Sigmoid colon (tissue), 7 donors: ENCODE data around the gene TMEM107. TPM values are rescaled to one million over a fixed set of nuclear protein-coding genes. Genes with fewer than 3 reads are reported as not detected.

ENCODE experiments used
- DNase-seq: peaks from one replicate; pipeline ENCODE4 v3.0.0-alpha.2; 2019
- H3K27ac ChIP-seq, 4 donors: fragments of 200-600 bp; sonication (generic); one replicate each; pipeline ENCODE4 v1.5.1; 2016 to 2019; ENCODE audit warnings: mild to moderate bottlenecking in 1 of 4
- H3K27me3 ChIP-seq, 3 donors: fragments of 200-600 bp; sonication (generic); one replicate each; pipeline ENCODE4 v1.5.1; 2019; ENCODE audit warnings: mild to moderate bottlenecking in 1 of 3
- H3K36me3 ChIP-seq, 4 donors: fragments of 200-600 bp; sonication (generic); one replicate each; pipeline ENCODE4 v1.5.1; 2016 to 2019
- H3K4me1 ChIP-seq, 4 donors: fragments of 200-600 bp; sonication (generic); one replicate each; pipeline ENCODE4 v1.5.1; 2017 to 2019
- H3K4me3 ChIP-seq, 4 donors: fragments of 200-600 bp; sonication (generic); one replicate each; pipeline ENCODE4 v1.5.1; 2017 to 2019; ENCODE audit warnings: mild to moderate bottlenecking in 2 of 4, moderate library complexity in 1 of 4
- H3K9me3 ChIP-seq, 4 donors: fragments of 200-600 bp in 3 of 4; sonication (generic) in 3 of 4; one replicate each; pipeline versions ENCODE4 v1.5.1 to v1.6.1; 2013 to 2019
- EP300 ChIP-seq, 4 donors: sonication (generic); formaldehyde crosslinking; IDR thresholded peaks; one replicate each; pipeline ENCODE4 v1.6.1; 2017; ENCODE audit warnings: antibody characterized with exemption in 4 of 4
- POLR2A ChIP-seq, 2 donors: fragments of 450-650 bp; IDR thresholded peaks; one replicate each; pipeline ENCODE4 v1.6.1; 2016; ENCODE audit warnings: antibody characterized with exemption in 2 of 2, mild to moderate bottlenecking in 2 of 2, moderate library complexity in 2 of 2
- POLR2AphosphoS5 ChIP-seq, 4 donors: sonication (generic); formaldehyde crosslinking; IDR thresholded peaks; one replicate each; pipeline ENCODE4 v1.6.1; 2017; ENCODE audit warnings: antibody characterized with exemption in 4 of 4
- WGBS, 2 donors: extraction: QIAGEN DNeasy Blood & Tissue Kit; methylation state at CpG; one replicate each; pipeline ENCODE4 v1.1.7; 2013; 5-methylcytosine and 5-hydroxymethylcytosine counted together
- intact Hi-C: fragments of 100-400 bp; cut with DNase I; formaldehyde crosslinking; loops from one replicate; pipeline ENCODE4 v1.15.1; 2023
- polyA plus RNA-seq, 3 donors: library from polyadenylated mRNA; stranded (reverse); fragments of 200-250 nt; gene quantifications; one replicate each; pipeline ENCODE4 v1.2.3, GENCODE V29; 2013
- total RNA-seq, 4 donors: library from RNA; depleted of rRNA; stranded (reverse); fragments of >200 nt; gene quantifications; one replicate each; pipeline ENCODE4 v1.1.0, GENCODE V29; 2016
- TF ChIP-seq, protein P1 (sequence below), 4 experiments: fragments of 450-650 bp in 3 of 4; fragments of 200-600 bp in 1 of 4; IDR thresholded peaks; one replicate each; pipeline ENCODE4 v1.5.1; 2016 to 2019; ENCODE audit warnings: antibody characterized with exemption in 4 of 4, mild to moderate bottlenecking in 3 of 4, moderate library complexity in 2 of 4
- donor health status: healthy with polysubstance abuse.
- donor health status: Bipolar disorder and iron deficiency.
- donor health status: healthy.

Gene TMEM107
- total and polyA plus RNA-seq, 7 donors = 4.6 to 61.7 (median 14.4) TPM

DNA sequence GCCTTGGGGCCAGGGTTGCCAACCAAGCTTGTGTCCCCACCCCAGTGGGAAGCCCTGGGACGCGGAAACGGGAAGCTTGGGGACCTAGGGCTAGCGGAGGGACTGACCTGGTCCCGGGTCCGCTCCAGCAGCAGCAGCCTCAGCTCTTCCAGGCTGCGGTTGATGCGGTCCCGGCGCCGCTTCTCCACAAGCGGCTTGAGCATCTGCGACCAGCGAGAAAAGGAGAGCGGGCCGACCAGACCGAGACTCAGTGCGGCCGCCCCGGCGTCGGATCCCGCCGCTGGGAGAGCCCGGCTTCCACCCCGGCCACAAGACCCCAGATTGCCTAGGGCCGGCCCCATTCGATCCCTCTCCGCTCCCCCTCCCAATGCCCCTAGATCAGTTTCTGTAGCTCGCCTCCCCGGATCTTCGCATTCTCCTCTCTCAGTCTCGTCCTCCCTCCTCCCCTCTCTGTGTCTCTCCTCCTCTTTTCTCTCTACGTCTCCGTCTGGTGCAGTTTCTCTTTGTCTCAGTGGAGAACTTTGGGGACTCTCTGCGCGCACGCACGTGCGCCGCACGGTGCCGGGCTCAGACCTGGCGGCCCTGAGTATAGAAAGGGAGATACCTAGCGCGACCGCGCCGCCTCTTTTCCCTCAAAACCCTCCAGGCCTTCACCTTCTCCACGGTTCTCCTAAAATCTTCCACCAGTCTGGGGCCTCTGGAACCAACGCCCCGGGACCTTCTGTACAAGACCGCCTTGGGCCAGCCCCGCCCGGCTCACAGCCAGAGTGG is 53.1 kb downstream of the TMEM107 start:
- intact Hi-C loops = loop anchor here (5.0 kb wide), 1 partner anchor 54 kb away; the partner anchor contains the start of gene TMEM107
- H3K27ac ChIP-seq = peak overlapping the region in 1 of 4 donors; percentile 53
- 1% methylated on average over 55 of the region's 55 CpGs for WGBS, 2 donors
- peak overlapping the region; percentile 27 to 53 (median 46) for H3K4me3 ChIP-seq
- no peaks in the 10 kb centered on the region for H3K36me3 ChIP-seq
- DNase-seq = no peak
- H3K4me1 ChIP-seq = peaks cover 0 to 81% (median 75%) of the 10 kb centered on the region in 4 donors
- H3K27me3 ChIP-seq = peaks cover 12 to 55% (median 53%) of the 10 kb centered on the region in 3 donors
- H3K9me3 ChIP-seq = no peaks in the 10 kb centered on the region
- TF ChIP-seq POLR2AphosphoS5 (IDR thresholded peaks at IDR 0.05) (no peak), POLR2A (IDR thresholded peaks at IDR 0.05) (no peak), EP300 (IDR thresholded peaks at IDR 0.05) (no peak)
- TF ChIP-seq, protein P1, sequence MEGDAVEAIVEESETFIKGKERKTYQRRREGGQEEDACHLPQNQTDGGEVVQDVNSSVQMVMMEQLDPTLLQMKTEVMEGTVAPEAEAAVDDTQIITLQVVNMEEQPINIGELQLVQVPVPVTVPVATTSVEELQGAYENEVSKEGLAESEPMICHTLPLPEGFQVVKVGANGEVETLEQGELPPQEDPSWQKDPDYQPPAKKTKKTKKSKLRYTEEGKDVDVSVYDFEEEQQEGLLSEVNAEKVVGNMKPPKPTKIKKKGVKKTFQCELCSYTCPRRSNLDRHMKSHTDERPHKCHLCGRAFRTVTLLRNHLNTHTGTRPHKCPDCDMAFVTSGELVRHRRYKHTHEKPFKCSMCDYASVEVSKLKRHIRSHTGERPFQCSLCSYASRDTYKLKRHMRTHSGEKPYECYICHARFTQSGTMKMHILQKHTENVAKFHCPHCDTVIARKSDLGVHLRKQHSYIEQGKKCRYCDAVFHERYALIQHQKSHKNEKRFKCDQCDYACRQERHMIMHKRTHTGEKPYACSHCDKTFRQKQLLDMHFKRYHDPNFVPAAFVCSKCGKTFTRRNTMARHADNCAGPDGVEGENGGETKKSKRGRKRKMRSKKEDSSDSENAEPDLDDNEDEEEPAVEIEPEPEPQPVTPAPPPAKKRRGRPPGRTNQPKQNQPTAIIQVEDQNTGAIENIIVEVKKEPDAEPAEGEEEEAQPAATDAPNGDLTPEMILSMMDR (IDR thresholded peaks at IDR 0.05) = no peak

Other genes with a start within 250 kb of the TMEM107 start
- gene KCNAB3, start 246.5 kb downstream of the TMEM107 start, total RNA-seq = 1 to 10 TPM in 1 of 4 donors, under 1 TPM in 2, not detected in 1; 0.54 to 2.1 (median 0.66) TPM
- gene KCNAB3, start 246.5 kb downstream of the TMEM107 start, polyA plus RNA-seq = 1 to 10 TPM in 1 of 3 donors, under 1 TPM in 2; 0.60 to 5.5 (median 0.69) TPM
- 10 to 100 TPM; 33.5 to 66.5 (median 45.7) TPM for gene TRAPPC1, start 244.4 kb downstream of the TMEM107 start, total RNA-seq
- 100 to 1,000 TPM; 123 to 170 (median 123) TPM for gene TRAPPC1, start 244.4 kb downstream of the TMEM107 start, polyA plus RNA-seq
- gene CNTROB, start 244.2 kb downstream of the TMEM107 start, total RNA-seq = 10 to 100 TPM; 11.8 to 40.4 (median 30.0) TPM
- gene CNTROB, start 244.2 kb downstream of the TMEM107 start, polyA plus RNA-seq = 10 to 100 TPM; 16.6 to 33.3 (median 16.8) TPM
- not detected for gene GUCY2D, start 173.8 kb downstream of the TMEM107 start, total RNA-seq
- gene GUCY2D, start 173.8 kb downstream of the TMEM107 start, polyA plus RNA-seq = under 1 TPM in 1 of 3 donors, not detected in 2; 0.04 TPM
- gene ALOX15B, start 137.3 kb downstream of the TMEM107 start, total RNA-seq = 1 to 10 TPM; 2.8 to 5.3 (median 4.3) TPM
- gene ALOX15B, start 137.3 kb downstream of the TMEM107 start, polyA plus RNA-seq = 1 to 10 TPM; 1.2 to 3.2 (median 1.8) TPM
- gene ALOX12B, start 88.7 kb downstream of the TMEM107 start, total RNA-seq = not detected
- under 1 TPM in 1 of 3 donors, not detected in 2; 0.52 TPM for gene ALOX12B, start 88.7 kb downstream of the TMEM107 start, polyA plus RNA-seq
- gene ALOXE3, start 57.9 kb downstream of the TMEM107 start, total RNA-seq = not detected
- under 1 TPM in 1 of 3 donors, not detected in 2; 0.17 TPM for gene ALOXE3, start 57.9 kb downstream of the TMEM107 start, polyA plus RNA-seq
- gene HES7, start 52.3 kb downstream of the TMEM107 start, total RNA-seq = not detected
- under 1 TPM in 1 of 3 donors, not detected in 2; 0.16 TPM for gene HES7, start 52.3 kb downstream of the TMEM107 start, polyA plus RNA-seq
- 100 to 1,000 TPM in 2 of 4 donors, 10 to 100 TPM in 2; 60.3 to 153 (median 84.5) TPM for gene PER1, start 24.0 kb downstream of the TMEM107 start, total RNA-seq
- 10 to 100 TPM; 30.5 to 67.7 (median 34.2) TPM for gene PER1, start 24.0 kb downstream of the TMEM107 start, polyA plus RNA-seq
- gene VAMP2, start 13.4 kb downstream of the TMEM107 start, total RNA-seq = 10 to 100 TPM; 20.4 to 29.6 (median 27.3) TPM
- 10 to 100 TPM; 37.7 to 57.1 (median 54.9) TPM for gene VAMP2, start 13.4 kb downstream of the TMEM107 start, polyA plus RNA-seq
- 10 to 100 TPM in 3 of 4 donors, 1 to 10 TPM in 1; 7.7 to 17.7 (median 15.8) TPM for gene BORCS6, start 13.8 kb upstream of the TMEM107 start, total RNA-seq
- gene BORCS6, start 13.8 kb upstream of the TMEM107 start, polyA plus RNA-seq = 10 to 100 TPM in 2 of 3 donors, 1 to 10 TPM in 1; 9.2 to 14.6 (median 10.8) TPM
- 1 to 10 TPM in 2 of 4 donors, not detected in 2; 1.4 to 3.3 TPM for gene AURKB, start 34.2 kb upstream of the TMEM107 start, total RNA-seq
- gene AURKB, start 34.2 kb upstream of the TMEM107 start, polyA plus RNA-seq = 10 to 100 TPM in 2 of 3 donors, 1 to 10 TPM in 1; 1.8 to 45.6 (median 12.7) TPM
- gene CTC1, start 71.7 kb upstream of the TMEM107 start, total RNA-seq = 10 to 100 TPM; 14.6 to 19.9 (median 16.7) TPM
- 10 to 100 TPM in 2 of 3 donors, 1 to 10 TPM in 1; 3.7 to 34.2 (median 13.2) TPM for gene CTC1, start 71.7 kb upstream of the TMEM107 start, polyA plus RNA-seq
- gene PFAS, start 72.9 kb upstream of the TMEM107 start, total RNA-seq = 10 to 100 TPM in 1 of 4 donors, 1 to 10 TPM in 3; 4.6 to 10.2 (median 6.9) TPM
- 10 to 100 TPM in 1 of 3 donors, 1 to 10 TPM in 2; 1.4 to 22.2 (median 1.8) TPM for gene PFAS, start 72.9 kb upstream of the TMEM107 start, polyA plus RNA-seq
- gene RANGRF, start 112.3 kb upstream of the TMEM107 start, total RNA-seq = 10 to 100 TPM; 27.1 to 46.6 (median 30.8) TPM
- gene RANGRF, start 112.3 kb upstream of the TMEM107 start, polyA plus RNA-seq = 10 to 100 TPM; 20.8 to 44.8 (median 24.6) TPM
- gene SLC25A35, start 119.0 kb upstream of the TMEM107 start, total RNA-seq = 1 to 10 TPM; 1.8 to 5.0 (median 4.2) TPM
- 1 to 10 TPM; 3.6 to 8.5 (median 4.9) TPM for gene SLC25A35, start 119.0 kb upstream of the TMEM107 start, polyA plus RNA-seq
- 1 to 10 TPM; 1.1 to 4.9 (median 2.8) TPM for gene ARHGEF15, start 133.9 kb upstream of the TMEM107 start, total RNA-seq
- gene ARHGEF15, start 133.9 kb upstream of the TMEM107 start, polyA plus RNA-seq = 1 to 10 TPM in 2 of 3 donors, under 1 TPM in 1; 0.46 to 8.9 (median 1.2) TPM
- not detected for gene ODF4, start 163.5 kb upstream of the TMEM107 start, total RNA-seq
- gene ODF4, start 163.5 kb upstream of the TMEM107 start, polyA plus RNA-seq = not detected
- 1,000 to 10,000 TPM; 3,681 to 6,264 (median 5,219) TPM for gene RPL26, start 206.8 kb upstream of the TMEM107 start, total RNA-seq
- gene RPL26, start 206.8 kb upstream of the TMEM107 start, polyA plus RNA-seq = 1,000 to 10,000 TPM; 3,816 to 6,374 (median 4,477) TPM
- not detected for gene RNF222, start 221.4 kb upstream of the TMEM107 start, total RNA-seq
- under 1 TPM in 1 of 3 donors, not detected in 2; 0.03 TPM for gene RNF222, start 221.4 kb upstream of the TMEM107 start, polyA plus RNA-seq